GM21737 (cell line): ENCODE measurements around the gene SLC20A1.

Experiments
- ATAC-seq: cut with Tn5 transposase; IDR thresholded peaks from one replicate; pipeline ENCODE4 v1.9.1; 2021; ENCODE audit warnings: mild to moderate bottlenecking, moderate library complexity; ENCODE audit not compliant: unreplicated experiment

Gene SLC20A1

GRCh38 chr2:112674229-112674628, 28.5 kb downstream of the SLC20A1 start:
- ATAC-seq: no peak

- ATAC-seq: no peak
Observed at GRCh38 chr2:112679484-112679883, 33.7 kb downstream of the SLC20A1 start.

GRCh38 chr2:112680666-112681101, 34.9 kb downstream of the SLC20A1 start:
- no peak for ATAC-seq

- no peak for ATAC-seq
Observed at GRCh38 chr2:112682101-112682500, 36.4 kb downstream of the SLC20A1 start.

- ATAC-seq: no peak
Observed at GRCh38 chr2:112683550-112684414, 38.0 kb downstream of the SLC20A1 start.

GRCh38 chr2:112684415-112684775, 38.7 kb downstream of the SLC20A1 start:
- no peak for ATAC-seq

GRCh38 chr2:112685271-112685884, 39.6 kb downstream of the SLC20A1 start:
- ATAC-seq: no peak

- ATAC-seq: no peak
Observed at GRCh38 chr2:112686348-112687217, 40.8 kb downstream of the SLC20A1 start.

- ATAC-seq: no peak
Observed at GRCh38 chr2:112687522-112687921, 41.8 kb downstream of the SLC20A1 start.

- ATAC-seq: no peak
Observed at GRCh38 chr2:112688086-112688880, 42.5 kb downstream of the SLC20A1 start.

- no peak for ATAC-seq
Observed at GRCh38 chr2:112690853-112691401, 45.2 kb downstream of the SLC20A1 start.

GRCh38 chr2:112691881-112692281, 46.1 kb downstream of the SLC20A1 start:
- no peak for ATAC-seq

GRCh38 chr2:112692495-112692911, 46.8 kb downstream of the SLC20A1 start:
- peak; percentile 90 for ATAC-seq

GRCh38 chr2:112692918-112693317, 47.2 kb downstream of the SLC20A1 start:
- no peak for ATAC-seq

- ATAC-seq: no peak
Observed at GRCh38 chr2:112693596-112693995, 47.9 kb downstream of the SLC20A1 start.

- no peak for ATAC-seq
Observed at GRCh38 chr2:112694182-112694581, 48.4 kb downstream of the SLC20A1 start.

- ATAC-seq: no peak
Observed at GRCh38 chr2:112698834-112699515, 53.2 kb downstream of the SLC20A1 start.

GRCh38 chr2:112699984-112700667, 54.4 kb downstream of the SLC20A1 start:
- ATAC-seq: no peak

GRCh38 chr2:112701052-112701451, 55.3 kb downstream of the SLC20A1 start:
- ATAC-seq: no peak
